Natural killer cell (primary cell): ENCODE results near the gene TRIM54. TPM values are rescaled to one million over a fixed set of nuclear protein-coding genes. Genes with fewer than 3 reads are reported as not detected.

Source experiments
- ATAC-seq, 3 donors: fragments of 150-1000 bp in 2 of 3; fragments of 200-7000 bp in 1 of 3; cut with Tn5 transposase; 1 replicate in 1 of 3; 2 replicates in 2 of 3; pipeline ENCODE4 v1.10.0; 2021; ENCODE audit warnings: mild to moderate bottlenecking in 2 of 3, moderate library complexity in 2 of 3
- DNase-seq, 2 donors: peaks; one replicate each; pipeline versions ENCODE4 v3.0.0 to v3.0.0-alpha.2; 2013 to 2021; ENCODE audit warnings: mixed read lengths in 1 of 2
- H3K27ac ChIP-seq: one replicate; pipeline ENCODE4 v1.5.1; 2013; ENCODE audit warnings: mild to moderate bottlenecking, low read length
- H3K27me3 ChIP-seq: one replicate; pipeline ENCODE4 v1.6.1; 2013; ENCODE audit warnings: low read length; ENCODE audit not compliant: control insufficient read depth, insufficient read depth
- H3K36me3 ChIP-seq: one replicate; pipeline ENCODE4 v1.6.1; 2013; ENCODE audit warnings: low read length; ENCODE audit not compliant: control insufficient read depth, insufficient read depth
- H3K4me1 ChIP-seq: one replicate; pipeline ENCODE4 v1.6.1; 2013; ENCODE audit warnings: low read length; ENCODE audit not compliant: control insufficient read depth, insufficient read depth
- H3K4me3 ChIP-seq: one replicate; pipeline ENCODE4 v1.5.1; 2013; ENCODE audit warnings: low read length
- H3K9me3 ChIP-seq: one replicate; pipeline ENCODE4 v1.6.1; 2013; ENCODE audit warnings: low read length; ENCODE audit not compliant: control insufficient read depth, insufficient read depth
- H3K27ac Mint-ChIP-seq, 2 donors: one replicate each; pipeline ENCODE4 v1.8.0; 2022; ENCODE audit warnings: mild to moderate bottlenecking in 2 of 2, mixed read lengths in 2 of 2, moderate library complexity in 1 of 2
- H3K27me3 Mint-ChIP-seq, 2 donors: one replicate each; pipeline ENCODE4 v1.8.0; 2022; ENCODE audit warnings: low read depth in 2 of 2, mixed read lengths in 2 of 2
- H3K36me3 Mint-ChIP-seq: one replicate; pipeline ENCODE4 v1.8.0; 2022; ENCODE audit warnings: mixed read lengths
- H3K4me1 Mint-ChIP-seq, 2 donors: one replicate each; pipeline ENCODE4 v1.8.0; 2022; ENCODE audit warnings: mixed read lengths in 2 of 2
- H3K4me3 Mint-ChIP-seq: one replicate; pipeline ENCODE4 v1.8.0; 2022; ENCODE audit warnings: mild to moderate bottlenecking, moderate library complexity, mixed read lengths
- H3K9me3 Mint-ChIP-seq, 2 donors: one replicate each; pipeline ENCODE4 v1.8.0; 2022; ENCODE audit warnings: mixed read lengths in 2 of 2
- CTCF ChIP-seq: fragments of 200-600 bp; IDR thresholded peaks from one replicate; pipeline ENCODE4 v1.8.0; 2022; ENCODE audit warnings: antibody characterized with exemption
- WGBS: methylation state at CpG from one replicate; pipeline ENCODE4 v1.1.7; 2013; ENCODE audit warnings: missing lambda C conversion rate; ENCODE audit not compliant: insufficient coverage; 5-methylcytosine and 5-hydroxymethylcytosine counted together
- intact Hi-C: fragments of 100-400 bp; cut with micrococcal nuclease; formaldehyde crosslinking; loops from one replicate; pipeline ENCODE4 v1.14.2; 2022
- total RNA-seq, 4 donors: library from RNA; stranded (reverse); fragments of 120-200 nt in 1 of 4; gene quantifications; one replicate each; pipeline versions ENCODE4 v1.2.3 to v1.2.4, GENCODE V29; 2013 to 2022

The TRIM54 gene
- total RNA-seq, 3 donors from 2014 or later (not counting 1 experiment from before 2014, with no cell fraction given): 0.18 to 0.21 TPM; not detected in 1

GRCh38 chr2:27284996-27285395, 2.8 kb downstream of the TRIM54 start:
- Mint-ChIP-seq H3K4me1 (peaks cover 0 to 2% of the 10 kb centered on the region in 2 donors), H3K4me3 (no peak overlapping the region), H3K27me3 (peaks cover 22 to 25% of the 10 kb centered on the region in 2 donors), H3K27ac (no peak overlapping the region), H3K36me3 (no peaks in the 10 kb centered on the region), H3K9me3 (no peaks in the 10 kb centered on the region)
- no peak for TF ChIP-seq CTCF
- H3K36me3 ChIP-seq: no peaks in the 10 kb centered on the region
- H3K9me3 ChIP-seq: no peaks in the 10 kb centered on the region
- H3K27ac ChIP-seq: no peak overlapping the region
- no peak for DNase-seq
- no peak for ATAC-seq
- intact Hi-C loops: loop anchor here (5.0 to 10.0 kb wide), 2 partner anchors 113 to 440 kb away; partner anchors contain the start of gene DPYSL5
- H3K4me1 ChIP-seq: no peaks in the 10 kb centered on the region
- H3K4me3 ChIP-seq: no peak overlapping the region
- H3K27me3 ChIP-seq: no peaks in the 10 kb centered on the region
- no CpG with 5 or more reads among the region's 1 CpG for WGBS

GRCh38 chr2:27285481-27285880, 3.3 kb downstream of the TRIM54 start:
- Histone ChIP-seq H3K36me3 (no peaks in the 10 kb centered on the region), H3K27ac (no peak overlapping the region), H3K27me3 (no peaks in the 10 kb centered on the region), H3K4me3 (no peak overlapping the region), H3K9me3 (no peaks in the 10 kb centered on the region), H3K4me1 (peaks cover 4% of the 10 kb centered on the region)
- no peaks in the 10 kb centered on the region for H3K4me1 Mint-ChIP-seq
- ATAC-seq: no peak
- H3K27ac Mint-ChIP-seq: no peak overlapping the region
- no peak overlapping the region for H3K4me3 Mint-ChIP-seq
- no peak for DNase-seq
- no peaks in the 10 kb centered on the region for H3K9me3 Mint-ChIP-seq
- no peaks in the 10 kb centered on the region for H3K36me3 Mint-ChIP-seq
- intact Hi-C loops: loop anchor here (10.0 kb wide), 1 partner anchor 441 kb away; the partner anchor contains the start of gene DPYSL5
- H3K27me3 Mint-ChIP-seq: peaks cover 22 to 25% of the 10 kb centered on the region in 2 donors
- 62% methylated on average over 4 of the region's 6 CpGs for WGBS
- TF ChIP-seq CTCF: no peak

GRCh38 chr2:27288610-27289009, 6.4 kb downstream of the TRIM54 start:
- Mint-ChIP-seq H3K27ac (no peak overlapping the region), H3K4me3 (no peak overlapping the region), H3K4me1 (no peaks in the 10 kb centered on the region), H3K9me3 (no peaks in the 10 kb centered on the region), H3K27me3 (peaks cover 8% of the 10 kb centered on the region in 2 donors), H3K36me3 (no peaks in the 10 kb centered on the region)
- no peak for DNase-seq
- Histone ChIP-seq H3K36me3 (no peaks in the 10 kb centered on the region), H3K9me3 (no peaks in the 10 kb centered on the region), H3K4me1 (peaks cover 6% of the 10 kb centered on the region), H3K4me3 (no peak overlapping the region), H3K27ac (no peak overlapping the region), H3K27me3 (no peaks in the 10 kb centered on the region)
- intact Hi-C loops: loop anchor here (10.0 kb wide), 1 partner anchor 444 kb away; the partner anchor contains the start of gene DPYSL5
- TF ChIP-seq CTCF: no peak
- WGBS: 33% methylated on average over 2 of the region's 3 CpGs
- no peak for ATAC-seq

GRCh38 chr2:27290549-27290948, 8.3 kb downstream of the TRIM54 start:
- ATAC-seq (peak in 2 of 3 donors; percentile 49 to 72), DNase-seq (no peak)
- H3K4me1 Mint-ChIP-seq: no peaks in the 10 kb centered on the region
- Histone ChIP-seq H3K9me3 (no peaks in the 10 kb centered on the region), H3K36me3 (no peaks in the 10 kb centered on the region), H3K27me3 (no peaks in the 10 kb centered on the region), H3K4me3 (no peak overlapping the region), H3K4me1 (peaks cover 6% of the 10 kb centered on the region), H3K27ac (no peak overlapping the region)
- H3K36me3 Mint-ChIP-seq: no peaks in the 10 kb centered on the region
- H3K27me3 Mint-ChIP-seq: peaks cover 8% of the 10 kb centered on the region in 2 donors
- intact Hi-C loops: no loop called here
- no peak overlapping the region for H3K27ac Mint-ChIP-seq
- TF ChIP-seq CTCF: no peak
- no peaks in the 10 kb centered on the region for H3K9me3 Mint-ChIP-seq
- no peak overlapping the region for H3K4me3 Mint-ChIP-seq
- WGBS: 29% methylated on average over 4 of the region's 5 CpGs
